Hippocampal formation (tissue), 2 donors: ENCODE results near the gene HBZ.
"Not testable (repeated sequence)": the region's sequence is repeated elsewhere in the genome, so short reads cannot be mapped to it uniquely, and the experiment has no call there.

Experiments
- DNase-seq, 2 donors: peaks; one replicate each; lab custom pipeline; 2025; lab: John Stamatoyannopoulos, UW

HBZ gene

GRCh38 chr16:152141-153128 lies at the start of gene HBZ:
TSS of gene HBZ (plus strand) at chr16:152644. CDS start at chr16:152910, 266 bp downstream.
- no peak for DNase-seq

- no peak for DNase-seq
These were observed 48.1 kb upstream of the HBZ start for GRCh38 chr16:104355-104754.

- DNase-seq = no peak
These were observed 47.5 kb upstream of the HBZ start for GRCh38 chr16:104928-105327.

- DNase-seq = no peak
These were observed 46.9 kb upstream of the HBZ start for GRCh38 chr16:105521-105920.

GRCh38 chr16:106623-107324 lies 45.7 kb upstream of the HBZ start:
- peak; percentile 37 to 88 for DNase-seq

- DNase-seq = no peak
These were observed 40.1 kb upstream of the HBZ start for GRCh38 chr16:112153-112840.

GRCh38 chr16:114327-114726 lies 38.1 kb upstream of the HBZ start:
- DNase-seq = no peak

- no peak for DNase-seq
These were observed 36.4 kb upstream of the HBZ start for GRCh38 chr16:116015-116414.

- DNase-seq = no peak
These were observed 34.8 kb upstream of the HBZ start for GRCh38 chr16:117379-118365.

- DNase-seq = no peak
These were observed 33.6 kb upstream of the HBZ start for GRCh38 chr16:118857-119256.

GRCh38 chr16:119295-119694 lies 33.1 kb upstream of the HBZ start:
- DNase-seq = no peak

- no peak for DNase-seq
These were observed 32.5 kb upstream of the HBZ start for GRCh38 chr16:119835-120491.

GRCh38 chr16:120756-121155 lies 31.7 kb upstream of the HBZ start:
- DNase-seq = no peak

GRCh38 chr16:122361-122760 lies 30.1 kb upstream of the HBZ start:
- DNase-seq = no peak

- not testable (repeated sequence) for DNase-seq
These were observed 28.7 kb upstream of the HBZ start for GRCh38 chr16:123558-124350.

GRCh38 chr16:125011-125410 lies 27.4 kb upstream of the HBZ start:
- DNase-seq = no peak

GRCh38 chr16:129075-129474 lies 23.4 kb upstream of the HBZ start:
- no peak for DNase-seq

GRCh38 chr16:130533-131173 lies 21.8 kb upstream of the HBZ start:
- no peak for DNase-seq

- no peak for DNase-seq
These were observed 20.3 kb upstream of the HBZ start for GRCh38 chr16:132120-132519.
